Measurements from ENCODE around the gene VPS8. TPM values are rescaled to one million over a fixed set of nuclear protein-coding genes. Genes with fewer than 3 reads are reported as not detected.

The VPS8 gene
- total RNA-seq, 1 experiment from 2014 or later = 72.3 TPM

- intact Hi-C loops (cut with micrococcal nuclease; ENCODE audit: unreplicated experiment) = no loop called here
- POLR2A ChIA-PET = no interaction called here
- TF ChIP-seq CTCF (IDR thresholded peaks at IDR 0.05) (no peak), SIN3A (IDR thresholded peaks at IDR 0.05; ENCODE audit: borderline replicate concordance, insufficient read depth, low read depth, low read length) (no peak), TCF7L2 (IDR thresholded peaks at IDR 0.05; ENCODE audit: low read depth, low read length) (no peak), POLR2AphosphoS5 (IDR thresholded peaks at IDR 0.05; ENCODE audit: low read depth, low read length) (no peak), REST (IDR thresholded peaks at IDR 0.05; ENCODE audit: insufficient read depth in 1 of 2, low read depth in 2 of 2, low read length in 1 of 2) (no peak)
- CTCF ChIA-PET = no interaction called here
- BruUV-seq (replicated peaks) = no TSS peak
- DNase-seq (ENCODE audit: low read depth, low spot score) = no peak
- Histone ChIP-seq H3K9me3 (ENCODE audit: control insufficient read depth, insufficient read depth, low read depth, low read length) (no peaks in the 10 kb centered on the region), H3K27me3 (ENCODE audit: control insufficient read depth, insufficient read depth, low read length) (peaks cover 2% of the 10 kb centered on the region; the same call in 1 of the 2 replicates), H3K4me1 (ENCODE audit: control insufficient read depth, insufficient read depth, low read length) (no peaks in the 10 kb centered on the region), H3K27ac (ENCODE audit: low read length) (no peak overlapping the region), H3K4me3 (ENCODE audit: low read depth in 2 of 2, low read length in 2 of 2) (no peak overlapping the region), H3K36me3 (ENCODE audit: control insufficient read depth, insufficient read depth, low read length) (no peaks in the 10 kb centered on the region)
- in situ Hi-C loops (cut with HindIII; ENCODE audit: low pct_unique_long_range_greater_than_20kb, low sequenced_read_pairs) = no loop called here
- no peak for ATAC-seq
Measured at GRCh38 chr3:184770541-184770940, 41.4 kb upstream of the VPS8 start.

GRCh38 chr3:184771301-184772127 lies 40.5 kb upstream of the VPS8 start:
- ATAC-seq (no peak), DNase-seq (ENCODE audit: low read depth, low spot score) (no peak)
- H3K4me3 ChIP-seq (ENCODE audit: low read depth in 2 of 2, low read length in 2 of 2) = no peak overlapping the region
- no peaks in the 10 kb centered on the region for H3K4me1 ChIP-seq (ENCODE audit: control insufficient read depth, insufficient read depth, low read length)
- intact Hi-C loops (cut with micrococcal nuclease; ENCODE audit: unreplicated experiment) (no loop called here), in situ Hi-C loops (cut with HindIII; ENCODE audit: low pct_unique_long_range_greater_than_20kb, low sequenced_read_pairs) (no loop called here)
- H3K9me3 ChIP-seq (ENCODE audit: control insufficient read depth, insufficient read depth, low read depth, low read length) = no peaks in the 10 kb centered on the region
- peaks cover 2% of the 10 kb centered on the region; the same call in 1 of the 2 replicates for H3K27me3 ChIP-seq (ENCODE audit: control insufficient read depth, insufficient read depth, low read length)
- CTCF ChIA-PET = interaction anchor here (0.7 kb wide), 1 partner anchor 211 kb away, joined by 3 read pairs; no protein-coding TSS in a partner anchor
- TF ChIP-seq REST (IDR thresholded peaks at IDR 0.05; ENCODE audit: insufficient read depth in 1 of 2, low read depth in 2 of 2, low read length in 1 of 2) (no peak), SIN3A (IDR thresholded peaks at IDR 0.05; ENCODE audit: borderline replicate concordance, insufficient read depth, low read depth, low read length) (no peak), TCF7L2 (IDR thresholded peaks at IDR 0.05; ENCODE audit: low read depth, low read length) (no peak), CTCF (IDR thresholded peaks at IDR 0.05) (no peak), POLR2AphosphoS5 (IDR thresholded peaks at IDR 0.05; ENCODE audit: low read depth, low read length) (no peak)
- POLR2A ChIA-PET = no interaction called here
- no TSS peak for BruUV-seq (replicated peaks)
- no peak overlapping the region for H3K27ac ChIP-seq (ENCODE audit: low read length)
- H3K36me3 ChIP-seq (ENCODE audit: control insufficient read depth, insufficient read depth, low read length) = no peaks in the 10 kb centered on the region

Measured in Panc1 (cell line).